ENCODE measurements around the gene SPANXN5. TPM values are rescaled to one million over a fixed set of nuclear protein-coding genes. Genes with fewer than 3 reads are reported as not detected.
"Not testable (repeated sequence)": the region's sequence is repeated elsewhere in the genome, so short reads cannot be mapped to it uniquely, and the experiment has no call there.

SPANXN5 gene
- not detected for total RNA-seq

DNA sequence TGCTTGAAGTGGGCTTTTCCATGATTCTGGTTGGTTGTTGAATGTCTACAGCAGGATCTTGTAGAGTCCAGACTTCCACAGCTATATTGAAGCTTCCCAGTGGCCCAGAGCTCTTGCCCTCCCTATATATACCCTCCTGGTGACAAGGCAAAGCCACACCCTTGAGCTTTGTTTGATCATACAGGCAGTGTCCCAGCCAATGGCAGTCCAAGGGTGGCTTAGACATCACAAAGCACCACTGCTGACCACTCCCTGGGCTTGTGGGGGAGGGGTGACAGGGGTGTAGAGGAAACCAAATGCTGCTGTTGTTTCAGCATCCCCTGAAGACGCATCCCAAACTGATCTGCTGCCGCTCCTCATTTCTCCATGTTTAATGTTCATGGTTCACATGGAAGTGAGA lies at the start of gene SPANXN5:
Gene SPANXN5, minus strand, starts transcription at position 101 of the 400 bp plus-strand sequence. Its CDS starts 79 bp downstream, at position 22.
- 86 to 95% methylated on average over 2 of the region's 2 CpGs for WGBS, 2 donors
- intact Hi-C loops (cut with DNase I; ENCODE audit: low total_unique reads); H3K4me3 ChIP-seq (ENCODE audit: low read depth, poor library complexity, severe bottlenecking): not testable (repeated sequence)
- DNase-seq (ENCODE audit: low spot score in 2 of 2) = peak in 1 of 2 donors; percentile 40

- DNase-seq (ENCODE audit: low spot score in 2 of 2); intact Hi-C loops (cut with DNase I; ENCODE audit: low total_unique reads); H3K4me3 ChIP-seq (ENCODE audit: low read depth, poor library complexity, severe bottlenecking): not testable (repeated sequence)
- WGBS, 2 donors = 68 to 82% methylated on average over 3 of the region's 3 CpGs
Observed at GRCh38 chrX:52843619-52844018, 46.4 kb upstream of the SPANXN5 start.

DNA sequence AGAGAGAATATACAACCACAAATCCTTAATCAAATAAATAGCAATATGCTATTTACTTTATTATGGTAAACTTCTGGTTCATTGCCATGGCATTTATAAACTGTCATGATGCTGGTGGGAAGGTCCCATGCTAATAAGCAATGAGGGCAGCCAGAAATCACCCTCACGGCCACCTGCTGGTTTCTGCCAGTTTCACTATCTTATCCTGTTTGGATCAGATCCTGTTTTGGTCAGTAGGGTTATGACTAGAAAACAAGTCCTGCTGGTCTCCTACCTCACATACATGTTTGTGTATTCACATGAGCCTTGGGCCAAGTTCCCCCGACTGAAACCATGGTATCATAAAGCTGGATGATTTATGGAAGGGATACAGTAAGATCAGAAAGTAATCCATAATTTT lies 41.9 kb upstream of the SPANXN5 start:
- 55 to 69% methylated on average over 2 of the region's 2 CpGs for WGBS, 2 donors
- TF ChIP-seq POLR2A (IDR thresholded peaks at IDR 0.05) = no peak
- TF ChIP-seq CTCF (IDR thresholded peaks at IDR 0.05) = no peak
- H3K4me3 ChIP-seq (ENCODE audit: low read depth, poor library complexity, severe bottlenecking) = no peak overlapping the region
- intact Hi-C loops (cut with DNase I; ENCODE audit: low total_unique reads) = no loop called here
- no peak for DNase-seq (ENCODE audit: low spot score in 2 of 2)

- no peak for DNase-seq (ENCODE audit: low spot score in 2 of 2)
- intact Hi-C loops (cut with DNase I; ENCODE audit: low total_unique reads) = no loop called here
- 50 to 63% methylated on average over 2 to 3 of the region's 3 CpGs for WGBS, 2 donors
- no peak overlapping the region for H3K4me3 ChIP-seq (ENCODE audit: low read depth, poor library complexity, severe bottlenecking)
- TF ChIP-seq POLR2A (IDR thresholded peaks at IDR 0.05) = no peak
- no peak for TF ChIP-seq CTCF (IDR thresholded peaks at IDR 0.05)
Observed at GRCh38 chrX:52830551-52830950, 33.3 kb upstream of the SPANXN5 start.

DNA sequence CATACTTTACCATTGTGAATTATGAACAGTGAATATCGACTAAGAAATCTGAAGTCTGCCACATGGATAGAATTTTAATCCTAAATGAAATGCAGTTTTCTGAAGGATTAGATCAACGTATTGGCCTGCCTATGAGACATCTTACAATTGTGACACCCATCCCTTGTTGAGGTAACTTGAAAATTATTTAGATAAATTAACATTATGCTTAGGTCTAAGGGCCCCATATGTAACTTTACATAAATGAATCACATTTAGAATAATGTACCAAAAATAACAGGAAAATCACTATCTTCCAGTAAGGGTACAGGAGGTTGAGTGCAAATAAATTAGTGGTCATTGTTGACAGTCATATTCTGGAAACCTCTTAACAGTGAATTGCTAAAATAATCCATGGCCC lies 27.4 kb upstream of the SPANXN5 start:
- intact Hi-C loops (cut with DNase I; ENCODE audit: low total_unique reads) = no loop called here
- 49 to 53% methylated on average over 2 of the region's 2 CpGs for WGBS, 2 donors
- DNase-seq (ENCODE audit: low spot score in 2 of 2) = no peak

GRCh38 chrX:52821079-52821760 lies 24.0 kb upstream of the SPANXN5 start:
- H3K4me3 ChIP-seq (ENCODE audit: low read depth, poor library complexity, severe bottlenecking) = no peak overlapping the region
- TF ChIP-seq CTCF (IDR thresholded peaks at IDR 0.05) = no peak
- WGBS, 2 donors = 77 to 83% methylated on average over 11 of the region's 11 CpGs
- intact Hi-C loops (cut with DNase I; ENCODE audit: low total_unique reads) = no loop called here
- DNase-seq (ENCODE audit: low spot score in 2 of 2) = no peak

More for the DNA sequence above, 27.4 kb upstream of the SPANXN5 start:
- TF ChIP-seq POLR2A (IDR thresholded peaks at IDR 0.05) (no peak), CTCF (IDR thresholded peaks at IDR 0.05) (no peak)
- no peak overlapping the region for H3K4me3 ChIP-seq (ENCODE audit: low read depth, poor library complexity, severe bottlenecking)

DNA sequence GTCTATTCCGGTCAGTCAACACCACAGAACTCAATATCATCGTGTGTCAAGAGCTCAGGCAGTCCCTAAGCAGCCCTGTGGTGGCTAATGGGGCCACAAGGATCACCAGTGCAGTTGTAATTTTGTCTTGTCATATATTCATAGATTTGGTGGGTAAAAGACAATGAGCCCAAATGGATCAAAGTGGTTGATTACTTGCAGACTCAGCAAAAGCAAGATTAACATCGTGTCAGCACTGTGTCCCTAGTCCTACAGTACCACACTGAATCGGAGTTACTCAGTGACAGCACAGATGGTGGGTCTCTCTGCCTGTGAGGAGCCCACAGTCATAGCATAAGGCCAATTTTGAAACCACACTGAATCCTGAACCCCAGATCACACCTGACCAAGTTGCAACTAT lies 22.6 kb upstream of the SPANXN5 start:
- DNase-seq (ENCODE audit: low spot score in 2 of 2) = no peak
- intact Hi-C loops (cut with DNase I; ENCODE audit: low total_unique reads) = no loop called here
- no peak for TF ChIP-seq POLR2A (IDR thresholded peaks at IDR 0.05)
- no peak for TF ChIP-seq CTCF (IDR thresholded peaks at IDR 0.05)
- H3K4me3 ChIP-seq (ENCODE audit: low read depth, poor library complexity, severe bottlenecking) = no peak overlapping the region
- WGBS, 2 donors = 75 to 79% methylated on average over 3 to 4 of the region's 4 CpGs
